Esophagus (tissue), 2 donors: ENCODE measurements around the gene MAGEC3. TPM values are rescaled to one million over a fixed set of nuclear protein-coding genes. Genes with fewer than 3 reads are reported as not detected.
"Not testable (repeated sequence)": the region's sequence is repeated elsewhere in the genome, so short reads cannot be mapped to it uniquely, and the experiment has no call there.

Experiments
- H3K27ac ChIP-seq, 2 donors: one replicate each; pipeline ENCODE4 v1.5.1; 2013; ENCODE audit warnings: low read depth in 2 of 2, mild to moderate bottlenecking in 2 of 2, inconsistent platforms in 1 of 2, low read length in 1 of 2, moderate library complexity in 1 of 2
- H3K27me3 ChIP-seq, 2 donors: one replicate each; pipeline ENCODE4 v1.6.1; 2013; ENCODE audit warnings: low read length in 2 of 2, control low read depth in 1 of 2, mild to moderate bottlenecking in 1 of 2; ENCODE audit not compliant: insufficient read depth in 2 of 2, control insufficient read depth in 1 of 2
- H3K36me3 ChIP-seq, 2 donors: one replicate each; pipeline ENCODE4 v1.6.1; 2013; ENCODE audit warnings: low read length in 1 of 2; ENCODE audit not compliant: control insufficient read depth in 2 of 2, insufficient read depth in 2 of 2
- H3K4me1 ChIP-seq, 2 donors: one replicate each; pipeline ENCODE4 v1.6.1; 2013; ENCODE audit warnings: low read length in 1 of 2; ENCODE audit not compliant: control insufficient read depth in 2 of 2, insufficient read depth in 2 of 2
- H3K4me3 ChIP-seq, 2 donors: one replicate each; pipeline ENCODE4 v1.5.1; 2013; ENCODE audit warnings: low read length in 2 of 2, mild to moderate bottlenecking in 2 of 2, low read depth in 1 of 2, moderate library complexity in 1 of 2
- H3K9me3 ChIP-seq, 2 donors: one replicate each; pipeline ENCODE4 v1.6.1; 2013; ENCODE audit warnings: mild to moderate bottlenecking in 2 of 2, low read depth in 1 of 2, low read length in 1 of 2, moderate library complexity in 1 of 2; ENCODE audit not compliant: control insufficient read depth in 2 of 2, insufficient read depth in 1 of 2
- WGBS, 2 donors: extraction: QIAGEN DNeasy Blood & Tissue Kit; methylation state at CpG; one replicate each; pipeline ENCODE4 v1.1.7; 2013; 5-methylcytosine and 5-hydroxymethylcytosine counted together
- polyA plus RNA-seq, 2 donors: library from polyadenylated mRNA; stranded (reverse); fragments of 200-250 nt; gene quantifications; one replicate each; pipeline ENCODE4 v1.2.3, GENCODE V29; 2013
- donor health status: healthy with polysubstance abuse.
- donor health status: Bipolar disorder and iron deficiency.

Gene MAGEC3
- polyA plus RNA-seq, 2 donors = not detected

- H3K36me3 ChIP-seq, H3K27me3 ChIP-seq, H3K4me3 ChIP-seq, H3K4me1 ChIP-seq, H3K27ac ChIP-seq, H3K9me3 ChIP-seq: not testable (repeated sequence)
- 55 to 76% methylated on average over 5 of the region's 5 CpGs for WGBS, 2 donors
Measured at GRCh38 chrX:141888811-141889210, 50.7 kb downstream of the MAGEC3 start.

GRCh38 chrX:141894733-141895132 is 56.6 kb downstream of the MAGEC3 start:
- H3K27ac ChIP-seq = no peak overlapping the region
- peaks cover 0 to 7% of the 10 kb centered on the region in 2 donors for H3K9me3 ChIP-seq
- no peaks in the 10 kb centered on the region for H3K36me3 ChIP-seq
- no peaks in the 10 kb centered on the region for H3K27me3 ChIP-seq
- H3K4me1 ChIP-seq = no peaks in the 10 kb centered on the region
- 83% methylated on average over 7 of the region's 7 CpGs for WGBS, 2 donors
- no peak overlapping the region for H3K4me3 ChIP-seq

- Histone ChIP-seq H3K4me3 (no peak overlapping the region), H3K36me3 (no peaks in the 10 kb centered on the region)
- 89 to 90% methylated on average over 2 of the region's 2 CpGs for WGBS, 2 donors
Measured at GRCh38 chrX:141897690-141898089, 59.6 kb downstream of the MAGEC3 start.

GRCh38 chrX:141902366-141902765 is 64.2 kb downstream of the MAGEC3 start:
- 36 to 83% methylated on average over 4 of the region's 4 CpGs for WGBS, 2 donors
- Histone ChIP-seq H3K27me3 (no peaks in the 10 kb centered on the region), H3K4me3 (no peak overlapping the region), H3K36me3 (no peaks in the 10 kb centered on the region), H3K27ac (no peak overlapping the region), H3K9me3 (peaks cover 0 to 12% of the 10 kb centered on the region in 2 donors), H3K4me1 (no peaks in the 10 kb centered on the region)

More at GRCh38 chrX:141897690-141898089, 59.6 kb downstream of the MAGEC3 start:
- H3K27me3 ChIP-seq = no peaks in the 10 kb centered on the region
- no peaks in the 10 kb centered on the region for H3K4me1 ChIP-seq
- H3K27ac ChIP-seq = no peak overlapping the region
- peaks cover 0 to 7% of the 10 kb centered on the region in 2 donors for H3K9me3 ChIP-seq

GRCh38 chrX:141903400-141904155 is 65.5 kb downstream of the MAGEC3 start, which contains the start of gene MAGEC1:
Gene MAGEC1 (plus strand): TSS chrX:141903894. CDS start chrX:141905073, 1,179 bp downstream.
- no peaks in the 10 kb centered on the region for H3K4me1 ChIP-seq
- WGBS, 2 donors = 88 to 93% methylated on average over 21 to 25 of the region's 25 CpGs
- peaks cover 0 to 10% of the 10 kb centered on the region in 2 donors for H3K9me3 ChIP-seq
- no peaks in the 10 kb centered on the region for H3K27me3 ChIP-seq
- no peak within 1 kb of the TSS for H3K4me3 ChIP-seq
- no peak within 1 kb of the TSS for H3K27ac ChIP-seq
- no peaks in the 10 kb centered on the region for H3K36me3 ChIP-seq

- Histone ChIP-seq H3K27me3 (no peaks in the 10 kb centered on the region), H3K4me3 (no peak overlapping the region), H3K36me3 (no peaks in the 10 kb centered on the region), H3K27ac (no peak overlapping the region), H3K9me3 (peaks cover 0 to 10% of the 10 kb centered on the region in 2 donors), H3K4me1 (no peaks in the 10 kb centered on the region)
- WGBS, 2 donors = 84 to 90% methylated on average over 6 of the region's 6 CpGs
Measured at GRCh38 chrX:141904262-141904661, 66.1 kb downstream of the MAGEC3 start.

GRCh38 chrX:141917801-141918200 is 79.7 kb downstream of the MAGEC3 start:
- Histone ChIP-seq H3K36me3 (no peaks in the 10 kb centered on the region), H3K4me3 (no peak overlapping the region), H3K27me3 (no peaks in the 10 kb centered on the region), H3K9me3 (no peaks in the 10 kb centered on the region), H3K27ac (no peak overlapping the region), H3K4me1 (no peaks in the 10 kb centered on the region)
- 41 to 66% methylated on average over 3 of the region's 3 CpGs for WGBS, 2 donors

GRCh38 chrX:141924293-141924692 is 86.2 kb downstream of the MAGEC3 start:
- H3K9me3 ChIP-seq = no peaks in the 10 kb centered on the region
- H3K36me3 ChIP-seq = no peaks in the 10 kb centered on the region
- no peaks in the 10 kb centered on the region for H3K4me1 ChIP-seq
- WGBS, 2 donors = 75 to 81% methylated on average over 2 of the region's 2 CpGs
- no peaks in the 10 kb centered on the region for H3K27me3 ChIP-seq
- no peak overlapping the region for H3K27ac ChIP-seq
- no peak overlapping the region for H3K4me3 ChIP-seq

- Histone ChIP-seq H3K9me3 (no peaks in the 10 kb centered on the region), H3K4me1 (no peaks in the 10 kb centered on the region), H3K36me3 (no peaks in the 10 kb centered on the region), H3K4me3 (no peak overlapping the region), H3K27me3 (no peaks in the 10 kb centered on the region), H3K27ac (no peak overlapping the region)
- WGBS, 2 donors = 53 to 58% methylated on average over 3 of the region's 3 CpGs
Measured at GRCh38 chrX:141928432-141928831, 90.3 kb downstream of the MAGEC3 start.

GRCh38 chrX:141934059-141934641 is 96.0 kb downstream of the MAGEC3 start:
- H3K4me1 ChIP-seq = no peaks in the 10 kb centered on the region
- WGBS, 2 donors = 51 to 58% methylated on average over 2 of the region's 2 CpGs

More at GRCh38 chrX:141934059-141934641, 96.0 kb downstream of the MAGEC3 start:
- Histone ChIP-seq H3K27me3 (no peaks in the 10 kb centered on the region), H3K36me3 (no peaks in the 10 kb centered on the region), H3K27ac (no peak overlapping the region), H3K4me3 (no peak overlapping the region), H3K9me3 (no peaks in the 10 kb centered on the region)
